HPDE6-E6E7 (cell line): ENCODE data around the gene TMEM238.
A peak's percentile ranks its signal among the peaks of the same experiment; 100 is the strongest.
"Not testable (repeated sequence)": the region's sequence is repeated elsewhere in the genome, so short reads cannot be mapped to it uniquely, and the experiment has no call there.

Source experiments
- DNase-seq: peaks from one replicate; pipeline ENCODE4 v3.0.0; 2011; ENCODE audit warnings: missing footprints; ENCODE audit errors: extremely low spot score

Gene TMEM238

GRCh38 chr19:55384131-55384919 lies at the start of gene TMEM238:
Gene TMEM238 (minus strand): TSS chr19:55384292. CDS start chr19:55384259, 33 bp downstream.
- no peak for DNase-seq

DNA sequence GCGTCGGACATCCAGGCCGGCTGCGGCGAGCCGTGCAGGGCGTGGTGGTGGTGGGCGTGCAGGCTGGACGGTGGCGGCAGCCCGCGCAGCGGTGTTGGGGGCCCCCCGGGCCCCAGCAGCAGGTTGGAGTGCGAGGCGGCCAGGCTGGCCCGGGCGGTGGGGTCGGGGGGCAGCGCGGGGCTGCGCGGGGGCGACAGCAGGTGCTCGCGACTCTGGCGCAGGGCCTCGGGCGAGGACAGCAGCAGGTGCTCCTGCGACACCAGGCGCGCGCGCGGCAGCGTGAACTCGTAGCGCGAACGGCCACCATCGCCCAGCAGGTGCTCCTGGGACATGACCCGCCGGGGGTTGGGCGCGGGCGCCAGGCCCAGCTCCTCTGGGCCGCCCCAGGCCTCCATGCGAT lies 49.2 kb upstream of the TMEM238 start:
- DNase-seq: no peak

- no peak for DNase-seq
Observed at GRCh38 chr19:55432241-55432959, 48.3 kb upstream of the TMEM238 start.

DNA sequence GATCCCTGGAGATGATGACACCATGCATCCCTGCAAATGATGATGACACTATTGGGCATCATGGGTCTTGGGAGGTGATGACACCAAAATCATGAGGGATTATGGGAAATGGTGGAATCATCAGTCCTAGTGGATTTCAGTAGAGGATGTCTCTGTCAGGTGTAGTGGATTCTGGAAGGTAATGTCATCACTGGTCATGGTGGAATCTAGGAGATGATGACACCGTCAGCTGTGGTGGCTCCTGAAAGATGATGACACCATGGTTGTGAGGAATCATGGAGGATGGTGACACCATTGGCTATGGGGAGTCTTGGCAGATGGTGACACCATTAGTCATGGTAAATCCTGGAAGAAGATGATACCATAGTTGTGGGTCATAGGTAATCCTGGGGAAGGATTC lies 47.1 kb upstream of the TMEM238 start:
- DNase-seq: no peak

DNA sequence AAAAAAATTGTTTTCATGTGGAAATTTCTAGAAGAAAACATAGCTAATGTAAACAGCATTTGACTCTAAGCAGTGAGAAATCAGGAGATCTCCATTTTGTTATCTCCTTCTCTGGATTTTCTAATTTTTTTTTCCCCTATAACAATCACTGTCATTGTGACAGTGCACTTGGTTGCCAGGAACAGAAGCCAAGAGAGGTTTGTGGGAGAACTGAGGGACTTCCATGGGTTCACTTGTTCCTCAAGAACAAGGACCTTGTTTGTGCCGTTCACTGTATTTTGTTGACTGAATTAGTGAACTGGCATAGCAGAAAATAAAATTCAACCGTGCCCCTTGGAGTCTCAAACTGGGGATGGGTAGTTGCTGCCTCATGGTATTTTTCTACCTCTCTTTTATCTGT lies 42.0 kb upstream of the TMEM238 start:
- DNase-seq: no peak

DNA sequence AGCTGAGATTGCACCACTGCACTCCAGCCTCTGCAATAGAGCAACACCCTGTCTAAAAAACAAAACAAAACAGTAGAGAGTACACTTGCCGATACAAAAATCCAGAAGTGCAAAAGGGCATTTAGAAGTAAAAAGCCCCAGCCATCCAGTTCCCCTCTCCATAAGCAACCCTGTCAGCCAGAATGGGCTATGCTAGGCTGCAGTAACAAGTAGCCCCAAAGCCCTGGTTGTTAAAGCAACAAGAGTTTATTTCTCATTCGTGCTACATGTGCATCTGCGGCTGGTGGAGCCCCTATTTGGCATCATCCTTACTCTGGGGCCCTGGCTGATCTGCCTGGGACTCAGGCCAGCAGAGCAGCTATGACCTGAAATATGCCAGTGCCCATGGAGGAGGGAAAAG lies 40.4 kb upstream of the TMEM238 start:
- DNase-seq: no peak

GRCh38 chr19:55423225-55424005 lies 39.3 kb upstream of the TMEM238 start:
- no peak for DNase-seq

DNA sequence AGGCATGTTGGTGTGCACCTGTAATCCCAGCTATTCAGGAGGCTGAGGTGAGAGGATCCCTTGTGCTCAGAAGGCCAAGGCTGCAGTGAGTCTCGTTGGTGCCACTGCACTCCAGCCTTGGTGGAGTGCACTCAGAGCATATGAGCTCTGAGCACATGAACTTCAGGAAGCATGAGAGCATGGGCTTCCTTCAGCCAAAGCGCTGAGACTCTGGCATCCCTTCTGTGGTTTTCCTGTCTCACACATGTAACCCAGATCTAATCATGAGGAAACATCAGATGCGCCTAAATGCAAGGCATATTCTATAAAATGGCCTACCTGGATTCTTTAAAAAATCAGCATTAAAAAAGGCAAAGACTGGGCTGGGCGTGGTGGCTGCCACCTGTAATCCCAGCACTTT lies 37.2 kb upstream of the TMEM238 start:
- DNase-seq: not testable (repeated sequence)

DNA sequence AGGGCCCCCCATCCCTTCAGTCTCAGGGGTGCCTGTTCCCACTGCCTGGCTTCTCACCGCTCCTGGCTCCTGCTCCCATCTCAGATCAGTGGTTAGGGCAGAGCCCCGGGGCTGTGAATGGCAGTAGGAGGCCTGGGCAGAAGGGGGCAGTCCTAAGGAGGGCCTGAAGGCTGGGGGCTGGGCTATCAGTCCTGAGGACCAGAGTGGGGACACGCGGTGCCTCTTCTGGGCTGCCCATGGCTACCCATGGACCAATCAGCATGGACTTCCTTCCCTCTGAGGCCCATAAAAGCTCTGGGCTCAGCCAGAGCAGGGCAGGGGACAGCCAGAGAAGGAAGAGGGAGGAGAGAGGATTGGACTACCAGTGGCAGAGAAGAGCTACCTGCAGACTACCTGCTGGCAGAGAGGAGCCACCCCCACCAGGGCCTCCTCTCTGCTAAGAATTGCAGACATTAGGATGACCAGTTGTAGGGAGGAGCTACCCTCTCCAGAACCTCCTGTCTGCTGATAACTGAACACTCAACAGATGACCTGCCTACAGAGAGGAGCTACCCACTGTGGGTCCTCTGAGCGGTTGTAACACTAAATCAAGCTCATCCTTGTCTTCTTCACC lies 35.6 kb upstream of the TMEM238 start:
- DNase-seq: no peak

- no peak for DNase-seq
Observed at GRCh38 chr19:55419103-55419502, 35.0 kb upstream of the TMEM238 start.

- peak; percentile 62 for DNase-seq
Observed at GRCh38 chr19:55418185-55418584, 34.1 kb upstream of the TMEM238 start.

- DNase-seq: no peak
Observed at GRCh38 chr19:55410168-55410567, 26.1 kb upstream of the TMEM238 start.

DNA sequence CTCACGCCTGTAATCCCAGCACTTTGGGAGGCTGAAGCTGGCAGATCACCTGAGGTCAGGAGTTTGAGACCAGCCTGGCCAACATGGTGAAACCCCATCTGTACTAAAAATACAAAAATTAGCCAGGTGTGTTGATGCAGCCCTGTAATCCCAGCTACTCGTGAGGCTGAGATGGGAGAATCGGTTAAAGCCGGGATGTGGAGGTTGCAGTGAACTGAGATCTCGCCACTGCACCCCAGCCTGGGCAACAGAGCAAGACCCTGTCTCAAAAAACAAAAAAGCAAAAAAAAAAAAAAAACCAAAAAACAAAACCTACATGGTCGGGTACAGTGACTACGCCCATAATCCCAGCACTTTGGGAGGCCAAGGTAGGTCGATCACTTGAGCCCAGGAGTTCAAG lies 25.1 kb upstream of the TMEM238 start:
- DNase-seq: not testable (repeated sequence)

GRCh38 chr19:55408533-55408872 lies 24.4 kb upstream of the TMEM238 start:
- DNase-seq: no peak

DNA sequence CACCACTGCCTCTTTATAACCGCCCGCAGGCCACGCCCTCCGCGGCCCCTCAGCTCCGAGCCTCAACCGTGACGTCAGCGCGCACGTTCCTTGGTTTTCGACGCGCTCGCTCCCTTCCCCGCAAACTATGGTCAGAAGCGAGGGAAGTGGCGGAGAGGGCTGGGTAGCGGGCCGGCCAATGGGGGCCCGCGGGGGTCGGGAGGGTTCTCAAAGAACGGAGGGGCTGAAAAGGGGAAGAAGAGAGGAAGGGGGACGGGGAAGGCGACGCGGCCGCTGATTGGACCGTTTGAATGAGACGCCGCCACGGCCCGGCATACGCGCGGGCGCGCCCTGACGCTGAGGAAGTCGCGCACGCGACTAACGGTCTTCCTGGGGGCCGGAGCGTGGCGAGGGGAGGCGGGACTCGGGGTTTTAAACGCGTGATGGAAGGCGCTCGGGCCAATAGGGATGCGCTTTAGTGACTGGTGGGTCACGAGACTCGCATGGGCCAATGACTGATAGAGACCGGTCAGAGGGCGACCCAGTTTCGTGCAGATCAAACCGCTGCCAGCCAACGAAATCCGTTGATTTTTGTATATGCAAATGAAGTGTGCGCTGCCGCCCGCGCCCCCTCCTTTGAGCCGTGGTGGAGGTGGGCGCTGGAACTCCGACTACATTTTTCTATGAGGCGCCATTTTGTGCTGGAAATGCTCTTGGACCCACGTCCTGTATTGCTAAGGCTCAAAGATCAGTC lies 23.9 kb upstream of the TMEM238 start:
- DNase-seq: peak; percentile 100

- not testable (repeated sequence) for DNase-seq
Observed at GRCh38 chr19:55407550-55407799, 23.4 kb upstream of the TMEM238 start, which contains the start of gene UBE2S. Gene UBE2S (minus strand): TSS chr19:55407788. CDS start chr19:55407589, 199 bp downstream.

DNA sequence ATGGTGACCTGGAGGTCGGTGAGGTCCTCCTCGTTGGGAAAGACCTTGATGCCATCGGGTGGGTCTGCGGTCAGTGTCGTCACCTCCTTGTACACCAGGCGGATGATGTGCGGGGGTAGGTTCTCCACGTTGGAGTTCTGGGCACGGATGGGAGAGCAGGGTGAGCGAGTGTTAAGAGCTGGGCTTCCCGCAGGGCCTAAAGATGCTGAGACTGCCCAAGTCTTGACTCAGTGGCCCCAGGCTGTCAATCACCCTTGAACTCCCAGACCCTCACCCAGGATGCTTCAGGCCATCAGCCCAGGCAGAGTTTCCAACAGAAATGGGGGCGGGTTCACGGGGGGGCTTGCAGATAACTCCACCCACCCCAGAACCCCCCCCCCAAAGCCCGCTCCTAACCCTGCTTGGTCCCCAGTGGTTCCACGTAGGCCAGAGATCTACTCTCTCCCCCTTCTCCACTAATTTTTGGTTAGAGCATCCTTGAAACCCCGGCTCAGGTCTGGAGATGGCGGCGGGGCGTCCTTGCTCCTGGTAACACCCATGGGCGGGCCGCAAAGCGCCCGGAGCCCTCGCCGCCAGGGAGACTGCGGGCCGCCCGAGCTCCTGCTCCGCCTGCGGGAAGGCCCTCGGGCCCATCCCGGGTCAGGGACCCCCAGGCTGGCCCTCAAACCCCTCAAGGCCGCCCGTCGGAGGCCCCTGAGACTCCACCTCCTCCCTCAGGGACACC lies 22.9 kb upstream of the TMEM238 start:
- DNase-seq: peak; percentile 25

GRCh38 chr19:55406091-55406825 lies 22.2 kb upstream of the TMEM238 start:
- DNase-seq: no peak

DNA sequence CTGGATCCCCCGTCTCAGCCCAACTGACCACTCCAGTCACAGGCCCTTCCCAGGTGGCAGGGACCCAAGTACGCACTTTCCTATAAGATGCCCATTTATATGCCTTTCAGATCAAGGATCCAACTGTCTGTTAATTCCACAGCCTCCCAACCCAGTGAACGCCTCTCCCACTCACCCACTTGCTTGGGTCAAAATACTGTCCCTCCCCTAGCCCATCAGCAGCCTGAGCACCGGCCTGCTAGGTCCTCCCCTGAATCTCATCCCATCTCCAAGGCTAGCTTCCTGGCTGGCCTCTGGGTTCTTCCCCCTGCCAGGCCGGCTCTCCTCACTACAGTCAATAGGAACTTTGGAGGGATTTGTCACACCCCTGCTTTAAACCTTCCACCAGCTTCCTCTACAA lies 21.5 kb upstream of the TMEM238 start:
- no peak for DNase-seq

DNA sequence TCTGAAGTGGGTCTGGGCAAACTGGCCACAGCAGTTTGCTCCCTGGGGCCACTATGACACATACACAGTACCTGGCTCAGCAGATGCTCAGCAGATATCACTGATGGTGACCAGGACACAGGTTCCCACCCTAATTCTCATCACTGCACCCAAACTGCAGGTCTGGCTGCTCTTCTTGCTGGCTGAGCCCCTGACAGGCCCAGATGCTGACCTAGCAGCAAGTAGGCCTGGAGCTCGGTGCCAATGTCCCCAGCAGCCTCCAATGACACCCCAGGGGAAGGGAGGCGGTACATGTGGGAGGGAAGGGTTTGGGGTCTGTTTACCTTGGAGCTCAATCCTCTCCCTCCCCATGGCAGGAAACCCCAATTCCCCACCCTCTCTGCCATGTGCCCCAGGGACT lies 18.4 kb upstream of the TMEM238 start:
- no peak for DNase-seq
